HEK293 (cell line): Measurements from ENCODE around the gene GJD3.

Experiments used
- EGR2 ChIP-seq: fragments of 450-650 bp; formaldehyde crosslinking; IDR thresholded peaks from 2 replicates; pipeline ENCODE4 v1.5.1; 2016; ENCODE audit warnings: low read depth, missing biosample characterization, missing genetic modification characterization
- KLF1 ChIP-seq: fragments of 450-650 bp; formaldehyde crosslinking; IDR thresholded peaks from 2 replicates; pipeline ENCODE4 v1.5.1; 2016; ENCODE audit warnings: missing biosample characterization, missing genetic modification characterization
- ZBTB48 ChIP-seq: fragments of 450-650 bp; formaldehyde crosslinking; IDR thresholded peaks from 2 replicates; pipeline ENCODE4 v1.5.1; 2016; ENCODE audit warnings: missing biosample characterization, missing genetic modification characterization
- ZBTB7A ChIP-seq: fragments of 450-650 bp; formaldehyde crosslinking; IDR thresholded peaks from 2 replicates; pipeline ENCODE4 v1.5.1; 2016; ENCODE audit warnings: low read depth, missing biosample characterization, missing genetic modification characterization
- ZFP41 ChIP-seq: fragments of 450-650 bp; formaldehyde crosslinking; IDR thresholded peaks from 2 replicates; pipeline ENCODE4 v1.5.1; 2016; ENCODE audit warnings: missing biosample characterization, missing genetic modification characterization, borderline replicate concordance
- ZNF239 ChIP-seq: fragments of 450-650 bp; formaldehyde crosslinking; IDR thresholded peaks from 2 replicates; pipeline ENCODE4 v1.5.1; 2016; ENCODE audit warnings: missing biosample characterization, missing genetic modification characterization
- ZNF335 ChIP-seq: fragments of 450-650 bp; formaldehyde crosslinking; conservative IDR thresholded peaks from 2 replicates; pipeline ENCODE4 v1.5.1; 2016; ENCODE audit warnings: missing biosample characterization, missing genetic modification characterization
- ZNF354C ChIP-seq: fragments of 450-650 bp; formaldehyde crosslinking; IDR thresholded peaks from 2 replicates; pipeline ENCODE4 v1.5.1; 2016; ENCODE audit warnings: missing biosample characterization, missing genetic modification characterization, low read depth, borderline replicate concordance
- ZNF530 ChIP-seq: fragments of 450-650 bp; formaldehyde crosslinking; IDR thresholded peaks from 2 replicates; pipeline ENCODE4 v1.5.1; 2016; ENCODE audit warnings: low read depth, missing biosample characterization, missing genetic modification characterization
- ZNF558 ChIP-seq: fragments of 450-650 bp; formaldehyde crosslinking; IDR thresholded peaks from 2 replicates; pipeline ENCODE4 v1.5.1; 2016; ENCODE audit warnings: missing biosample characterization, missing genetic modification characterization
- ZNF747 ChIP-seq: fragments of 450-650 bp; formaldehyde crosslinking; IDR thresholded peaks from 2 replicates; pipeline ENCODE4 v1.5.1; 2016; ENCODE audit warnings: missing biosample characterization, missing genetic modification characterization
- TF ChIP-seq, protein P1 (sequence below): fragments of 450-650 bp; formaldehyde crosslinking; IDR thresholded peaks from 2 replicates; pipeline ENCODE4 v1.5.1; 2016; ENCODE audit warnings: missing biosample characterization, missing genetic modification characterization, low read depth
- TF ChIP-seq, protein P2 (sequence below): fragments of 450-650 bp; formaldehyde crosslinking; IDR thresholded peaks from 2 replicates; pipeline ENCODE4 v1.5.1; 2017; ENCODE audit warnings: missing biosample characterization, missing genetic modification characterization
- TF ChIP-seq, protein P3 (sequence below): fragments of 450-650 bp; formaldehyde crosslinking; IDR thresholded peaks from 2 replicates; pipeline ENCODE4 v1.5.0; 2017; ENCODE audit warnings: missing biosample characterization, missing genetic modification characterization, borderline replicate concordance
- TF ChIP-seq, protein P4 (sequence below): fragments of 450-650 bp; formaldehyde crosslinking; IDR thresholded peaks from 2 replicates; pipeline ENCODE4 v1.5.1; 2016; ENCODE audit warnings: missing biosample characterization, missing genetic modification characterization
- TF ChIP-seq, protein P5 (sequence below): fragments of 450-650 bp; formaldehyde crosslinking; IDR thresholded peaks from 2 replicates; pipeline ENCODE4 v1.5.1; 2016; ENCODE audit warnings: missing biosample characterization, missing genetic modification characterization
- TF ChIP-seq, protein P6 (sequence below): fragments of 450-650 bp; formaldehyde crosslinking; IDR thresholded peaks from 2 replicates; pipeline ENCODE4 v1.5.1; 2016; ENCODE audit warnings: missing biosample characterization, missing genetic modification characterization

Gene GJD3

DNA sequence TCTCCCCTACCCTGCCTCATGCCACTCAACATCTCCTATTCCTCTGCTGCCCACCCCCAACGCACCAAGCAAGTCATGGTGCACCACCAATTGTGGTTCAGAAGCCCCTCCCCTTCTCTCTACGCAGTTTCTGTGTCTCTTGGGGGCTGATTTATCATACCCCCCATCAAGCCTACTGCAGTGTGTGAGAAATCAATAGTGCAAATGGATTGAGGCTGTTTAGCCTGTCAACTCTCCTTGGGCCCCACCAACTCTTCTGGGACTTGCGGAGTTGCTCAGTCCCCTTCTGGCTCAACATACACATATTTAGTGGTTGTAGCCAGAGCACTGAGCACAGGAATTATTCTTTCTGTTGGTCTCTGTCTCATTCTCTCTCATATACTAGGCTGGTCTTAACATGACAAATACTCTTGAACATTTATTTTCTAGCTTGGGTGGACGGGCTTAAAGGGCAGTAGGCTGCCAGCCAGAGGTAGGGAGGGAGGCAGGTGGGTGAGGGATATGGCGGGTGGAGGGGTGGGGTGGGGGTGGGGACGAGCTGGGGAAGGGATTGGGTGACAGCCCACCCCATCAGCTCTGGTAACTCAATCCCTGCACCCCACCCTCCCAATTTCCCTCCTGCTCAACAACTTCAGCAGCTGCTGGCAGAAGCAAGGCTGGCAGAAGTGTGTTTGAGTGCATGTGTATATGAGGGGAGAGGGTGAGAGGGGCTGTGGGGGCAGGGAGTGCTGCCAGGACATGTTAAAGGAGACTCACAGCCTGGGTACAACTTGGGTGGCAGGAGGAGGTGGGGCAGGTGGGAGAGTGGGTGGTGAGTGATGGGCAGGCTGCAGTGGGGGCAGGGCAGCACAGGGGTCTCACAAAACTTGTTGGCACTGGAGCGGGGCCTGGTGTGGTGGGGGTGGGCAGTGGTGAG lies 50.6 kb downstream of the GJD3 start (continued):
- TF ChIP-seq, protein P1, sequence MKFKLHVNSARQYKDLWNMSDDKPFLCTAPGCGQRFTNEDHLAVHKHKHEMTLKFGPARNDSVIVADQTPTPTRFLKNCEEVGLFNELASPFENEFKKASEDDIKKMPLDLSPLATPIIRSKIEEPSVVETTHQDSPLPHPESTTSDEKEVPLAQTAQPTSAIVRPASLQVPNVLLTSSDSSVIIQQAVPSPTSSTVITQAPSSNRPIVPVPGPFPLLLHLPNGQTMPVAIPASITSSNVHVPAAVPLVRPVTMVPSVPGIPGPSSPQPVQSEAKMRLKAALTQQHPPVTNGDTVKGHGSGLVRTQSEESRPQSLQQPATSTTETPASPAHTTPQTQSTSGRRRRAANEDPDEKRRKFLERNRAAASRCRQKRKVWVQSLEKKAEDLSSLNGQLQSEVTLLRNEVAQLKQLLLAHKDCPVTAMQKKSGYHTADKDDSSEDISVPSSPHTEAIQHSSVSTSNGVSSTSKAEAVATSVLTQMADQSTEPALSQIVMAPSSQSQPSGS (tag by site-specific recombination), result no peak
- TF ChIP-seq, protein P2, sequence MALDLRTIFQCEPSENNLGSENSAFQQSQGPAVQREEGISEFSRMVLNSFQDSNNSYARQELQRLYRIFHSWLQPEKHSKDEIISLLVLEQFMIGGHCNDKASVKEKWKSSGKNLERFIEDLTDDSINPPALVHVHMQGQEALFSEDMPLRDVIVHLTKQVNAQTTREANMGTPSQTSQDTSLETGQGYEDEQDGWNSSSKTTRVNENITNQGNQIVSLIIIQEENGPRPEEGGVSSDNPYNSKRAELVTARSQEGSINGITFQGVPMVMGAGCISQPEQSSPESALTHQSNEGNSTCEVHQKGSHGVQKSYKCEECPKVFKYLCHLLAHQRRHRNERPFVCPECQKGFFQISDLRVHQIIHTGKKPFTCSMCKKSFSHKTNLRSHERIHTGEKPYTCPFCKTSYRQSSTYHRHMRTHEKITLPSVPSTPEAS (tag by site-specific recombination), result no peak
- TF ChIP-seq ZBTB7A (tag by site-specific recombination) (no peak), ZNF354C (tag by site-specific recombination) (no peak), EGR2 (peak; percentile 73), ZNF747 (tag by site-specific recombination) (no peak), ZNF335 (0 out of 2 replicates have a peak, but pooled peaks have one; percentile 18), ZBTB48 (tag by site-specific recombination) (no peak), ZNF558 (tag by site-specific recombination) (0 out of 2 replicates have a peak, but pooled peaks have one; percentile 44), ZNF239 (tag by site-specific recombination) (no peak), KLF1 (tag by site-specific recombination) (peak; percentile 52), ZFP41 (tag by site-specific recombination) (no peak), ZNF530 (tag by site-specific recombination) (no peak)
- TF ChIP-seq, protein P3, sequence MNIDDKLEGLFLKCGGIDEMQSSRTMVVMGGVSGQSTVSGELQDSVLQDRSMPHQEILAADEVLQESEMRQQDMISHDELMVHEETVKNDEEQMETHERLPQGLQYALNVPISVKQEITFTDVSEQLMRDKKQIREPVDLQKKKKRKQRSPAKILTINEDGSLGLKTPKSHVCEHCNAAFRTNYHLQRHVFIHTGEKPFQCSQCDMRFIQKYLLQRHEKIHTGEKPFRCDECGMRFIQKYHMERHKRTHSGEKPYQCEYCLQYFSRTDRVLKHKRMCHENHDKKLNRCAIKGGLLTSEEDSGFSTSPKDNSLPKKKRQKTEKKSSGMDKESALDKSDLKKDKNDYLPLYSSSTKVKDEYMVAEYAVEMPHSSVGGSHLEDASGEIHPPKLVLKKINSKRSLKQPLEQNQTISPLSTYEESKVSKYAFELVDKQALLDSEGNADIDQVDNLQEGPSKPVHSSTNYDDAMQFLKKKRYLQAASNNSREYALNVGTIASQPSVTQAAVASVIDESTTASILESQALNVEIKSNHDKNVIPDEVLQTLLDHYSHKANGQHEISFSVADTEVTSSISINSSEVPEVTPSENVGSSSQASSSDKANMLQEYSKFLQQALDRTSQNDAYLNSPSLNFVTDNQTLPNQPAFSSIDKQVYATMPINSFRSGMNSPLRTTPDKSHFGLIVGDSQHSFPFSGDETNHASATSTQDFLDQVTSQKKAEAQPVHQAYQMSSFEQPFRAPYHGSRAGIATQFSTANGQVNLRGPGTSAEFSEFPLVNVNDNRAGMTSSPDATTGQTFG, result no peak
- TF ChIP-seq, protein P4, sequence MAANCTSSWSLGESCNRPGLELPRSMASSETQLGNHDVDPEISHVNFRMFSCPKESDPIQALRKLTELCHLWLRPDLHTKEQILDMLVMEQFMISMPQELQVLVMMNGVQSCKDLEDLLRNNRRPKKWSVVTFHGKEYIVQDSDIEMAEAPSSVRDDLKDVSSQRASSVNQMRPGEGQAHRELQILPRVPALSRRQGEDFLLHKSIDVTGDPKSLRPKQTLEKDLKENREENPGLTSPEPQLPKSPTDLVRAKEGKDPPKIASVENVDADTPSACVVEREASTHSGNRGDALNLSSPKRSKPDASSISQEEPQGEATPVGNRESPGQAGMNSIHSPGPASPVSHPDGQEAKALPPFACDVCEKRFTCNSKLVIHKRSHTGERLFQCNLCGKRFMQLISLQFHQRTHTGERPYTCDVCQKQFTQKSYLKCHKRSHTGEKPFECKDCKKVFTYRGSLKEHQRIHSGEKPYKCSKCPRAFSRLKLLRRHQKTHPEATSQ (tag by site-specific recombination), result no peak
- TF ChIP-seq, protein P5, sequence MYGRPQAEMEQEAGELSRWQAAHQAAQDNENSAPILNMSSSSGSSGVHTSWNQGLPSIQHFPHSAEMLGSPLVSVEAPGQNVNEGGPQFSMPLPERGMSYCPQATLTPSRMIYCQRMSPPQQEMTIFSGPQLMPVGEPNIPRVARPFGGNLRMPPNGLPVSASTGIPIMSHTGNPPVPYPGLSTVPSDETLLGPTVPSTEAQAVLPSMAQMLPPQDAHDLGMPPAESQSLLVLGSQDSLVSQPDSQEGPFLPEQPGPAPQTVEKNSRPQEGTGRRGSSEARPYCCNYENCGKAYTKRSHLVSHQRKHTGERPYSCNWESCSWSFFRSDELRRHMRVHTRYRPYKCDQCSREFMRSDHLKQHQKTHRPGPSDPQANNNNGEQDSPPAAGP (tag by site-specific recombination), result no peak; the same call in 1 of the 2 replicates
- TF ChIP-seq, protein P6, sequence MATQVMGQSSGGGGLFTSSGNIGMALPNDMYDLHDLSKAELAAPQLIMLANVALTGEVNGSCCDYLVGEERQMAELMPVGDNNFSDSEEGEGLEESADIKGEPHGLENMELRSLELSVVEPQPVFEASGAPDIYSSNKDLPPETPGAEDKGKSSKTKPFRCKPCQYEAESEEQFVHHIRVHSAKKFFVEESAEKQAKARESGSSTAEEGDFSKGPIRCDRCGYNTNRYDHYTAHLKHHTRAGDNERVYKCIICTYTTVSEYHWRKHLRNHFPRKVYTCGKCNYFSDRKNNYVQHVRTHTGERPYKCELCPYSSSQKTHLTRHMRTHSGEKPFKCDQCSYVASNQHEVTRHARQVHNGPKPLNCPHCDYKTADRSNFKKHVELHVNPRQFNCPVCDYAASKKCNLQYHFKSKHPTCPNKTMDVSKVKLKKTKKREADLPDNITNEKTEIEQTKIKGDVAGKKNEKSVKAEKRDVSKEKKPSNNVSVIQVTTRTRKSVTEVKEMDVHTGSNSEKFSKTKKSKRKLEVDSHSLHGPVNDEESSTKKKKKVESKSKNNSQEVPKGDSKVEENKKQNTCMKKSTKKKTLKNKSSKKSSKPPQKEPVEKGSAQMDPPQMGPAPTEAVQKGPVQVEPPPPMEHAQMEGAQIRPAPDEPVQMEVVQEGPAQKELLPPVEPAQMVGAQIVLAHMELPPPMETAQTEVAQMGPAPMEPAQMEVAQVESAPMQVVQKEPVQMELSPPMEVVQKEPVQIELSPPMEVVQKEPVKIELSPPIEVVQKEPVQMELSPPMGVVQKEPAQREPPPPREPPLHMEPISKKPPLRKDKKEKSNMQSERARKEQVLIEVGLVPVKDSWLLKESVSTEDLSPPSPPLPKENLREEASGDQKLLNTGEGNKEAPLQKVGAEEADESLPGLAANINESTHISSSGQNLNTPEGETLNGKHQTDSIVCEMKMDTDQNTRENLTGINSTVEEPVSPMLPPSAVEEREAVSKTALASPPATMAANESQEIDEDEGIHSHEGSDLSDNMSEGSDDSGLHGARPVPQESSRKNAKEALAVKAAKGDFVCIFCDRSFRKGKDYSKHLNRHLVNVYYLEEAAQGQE (tag by site-specific recombination), result no peak
